COLO829 (cell line): ENCODE measurements around the gene PLA2G4D.

Experiments used
- DNase-seq: peaks from one replicate; pipeline ENCODE4 v3.0.0; 2012; ENCODE audit warnings: low spot score

The PLA2G4D gene

DNA sequence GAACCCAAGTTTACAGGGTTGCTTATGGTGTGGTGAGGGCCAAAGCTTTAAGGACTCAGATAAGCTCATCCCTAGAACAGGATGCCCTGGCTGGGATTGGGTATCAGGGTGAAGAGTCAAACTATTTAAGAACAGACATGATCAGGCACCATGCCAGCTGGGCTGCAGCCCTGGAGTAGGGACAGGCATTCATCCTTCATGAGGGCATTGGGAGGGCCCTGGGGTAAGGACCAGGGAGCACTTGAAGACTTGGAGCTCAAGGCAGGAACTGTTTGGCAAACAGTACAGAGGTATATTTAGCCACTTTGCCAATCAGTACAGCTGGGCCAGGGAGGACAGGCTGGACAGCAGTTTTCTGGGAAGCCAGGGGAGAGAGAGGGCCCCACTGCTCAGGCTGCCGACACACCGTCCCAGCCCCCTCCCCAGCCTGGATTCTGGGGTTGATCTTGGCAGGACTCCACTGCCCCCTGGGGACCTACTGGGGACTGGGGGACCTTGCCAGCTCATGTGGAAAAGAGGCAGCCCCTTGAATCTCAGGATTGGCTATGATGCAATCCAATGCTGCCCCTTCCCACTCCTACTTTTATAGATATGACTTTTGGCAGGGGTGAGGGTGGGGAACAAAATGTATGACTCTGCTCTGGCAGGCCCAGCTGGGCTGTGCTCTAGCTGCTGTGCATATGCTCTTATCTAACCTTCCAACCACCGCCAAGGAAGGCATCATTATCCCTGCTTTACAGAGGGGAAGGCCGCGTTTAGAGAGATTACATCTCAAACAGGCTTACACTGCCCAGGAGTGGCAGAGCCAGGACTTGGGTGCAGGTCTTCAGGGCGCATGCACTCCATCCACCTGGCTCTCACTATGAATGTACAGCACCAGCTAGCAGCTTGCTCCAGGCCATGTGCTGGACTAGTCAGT, 75.8 kb downstream of the PLA2G4D start:
- DNase-seq = no peak
